Measurements from ENCODE around the gene KLHL9.
A peak's percentile ranks its signal among the peaks of the same experiment; 100 is the strongest.

KLHL9 gene

GRCh38 chr9:21334701-21335632, at the start of gene KLHL9:
Gene KLHL9, minus strand, starts transcription at chr9:21335404. Its CDS starts 545 bp downstream, at chr9:21334859.
- TF ChIP-seq REST (IDR thresholded peaks at IDR 0.05; ENCODE audit: low read depth) (no peak), USF1 (IDR thresholded peaks at IDR 0.05) (0 out of 2 replicates have a peak, but pooled peaks have one; percentile 3), TCF12 (IDR thresholded peaks at IDR 0.05; ENCODE audit: low read depth) (0 out of 2 replicates have a peak, but pooled peaks have one; percentile 21), TEAD4 (IDR thresholded peaks at IDR 0.05) (no peak), TAF1 (IDR thresholded peaks at IDR 0.05; ENCODE audit: low read depth) (peak; percentile 73)

- TF ChIP-seq RAD21 (IDR thresholded peaks at IDR 0.05; ENCODE audit: low read depth), result no peak
- no peak for TF ChIP-seq CREB1 (IDR thresholded peaks at IDR 0.05; ENCODE audit: low read depth)
- TF ChIP-seq NFIC (IDR thresholded peaks at IDR 0.05), result no peak
- TF ChIP-seq REST (IDR thresholded peaks at IDR 0.05; ENCODE audit: low read depth), result no peak
- TF ChIP-seq EGR1 (IDR thresholded peaks at IDR 0.05), result no peak
- TF ChIP-seq TAF1 (IDR thresholded peaks at IDR 0.05; ENCODE audit: low read depth), result no peak
Observed at GRCh38 chr9:21383627-21384026, 48.4 kb upstream of the KLHL9 start.

- TF ChIP-seq EGR1 (IDR thresholded peaks at IDR 0.05) (no peak), EP300 (IDR thresholded peaks at IDR 0.05; ENCODE audit: borderline replicate concordance) (no peak), CREB1 (IDR thresholded peaks at IDR 0.05; ENCODE audit: low read depth) (no peak), REST (IDR thresholded peaks at IDR 0.05; ENCODE audit: low read depth) (no peak), ZBTB7A (IDR thresholded peaks at IDR 0.05; ENCODE audit: low read depth) (no peak), MAX (IDR thresholded peaks at IDR 0.05) (no peak), TEAD4 (IDR thresholded peaks at IDR 0.05) (no peak), RAD21 (IDR thresholded peaks at IDR 0.05; ENCODE audit: low read depth) (no peak), TCF12 (IDR thresholded peaks at IDR 0.05; ENCODE audit: low read depth) (no peak), TAF1 (IDR thresholded peaks at IDR 0.05; ENCODE audit: low read depth) (no peak), CEBPB (IDR thresholded peaks at IDR 0.05) (no peak), USF1 (IDR thresholded peaks at IDR 0.05) (no peak), FOXM1 (IDR thresholded peaks at IDR 0.05; ENCODE audit: borderline replicate concordance, low read depth) (no peak), NFIC (IDR thresholded peaks at IDR 0.05) (no peak), YY1 (IDR thresholded peaks at IDR 0.05; ENCODE audit: low read depth) (no peak)
Observed at GRCh38 chr9:21381448-21382339, 46.5 kb upstream of the KLHL9 start.

GRCh38 chr9:21367957-21368356, 32.8 kb upstream of the KLHL9 start, which contains the start of gene IFNA13:
Gene IFNA13, minus strand, starts transcription at chr9:21368057. Its CDS starts 47 bp downstream, at chr9:21368010.
- TF ChIP-seq EP300 (IDR thresholded peaks at IDR 0.05; ENCODE audit: borderline replicate concordance) (no peak), CEBPB (IDR thresholded peaks at IDR 0.05) (no peak), EGR1 (IDR thresholded peaks at IDR 0.05) (no peak), ZBTB7A (IDR thresholded peaks at IDR 0.05; ENCODE audit: low read depth) (no peak), CREB1 (IDR thresholded peaks at IDR 0.05; ENCODE audit: low read depth) (no peak), TAF1 (IDR thresholded peaks at IDR 0.05; ENCODE audit: low read depth) (no peak), YY1 (IDR thresholded peaks at IDR 0.05; ENCODE audit: low read depth) (no peak), NFIC (IDR thresholded peaks at IDR 0.05) (no peak), MAX (IDR thresholded peaks at IDR 0.05) (no peak), RAD21 (IDR thresholded peaks at IDR 0.05; ENCODE audit: low read depth) (no peak), TCF12 (IDR thresholded peaks at IDR 0.05; ENCODE audit: low read depth) (no peak), TEAD4 (IDR thresholded peaks at IDR 0.05) (no peak), USF1 (IDR thresholded peaks at IDR 0.05) (no peak), REST (IDR thresholded peaks at IDR 0.05; ENCODE audit: low read depth) (no peak), FOXM1 (IDR thresholded peaks at IDR 0.05; ENCODE audit: borderline replicate concordance, low read depth) (no peak)

Measured in Ishikawa (cell line).